ENCODE measurements around the gene IL6R. TPM values are rescaled to one million over a fixed set of nuclear protein-coding genes. Genes with fewer than 3 reads are reported as not detected.
"Not testable (repeated sequence)": the region's sequence is repeated elsewhere in the genome, so short reads cannot be mapped to it uniquely, and the experiment has no call there.

IL6R gene
- total and polyA plus RNA-seq, 4 donors = 18.8 to 67.6 (median 35.3) TPM

DNA sequence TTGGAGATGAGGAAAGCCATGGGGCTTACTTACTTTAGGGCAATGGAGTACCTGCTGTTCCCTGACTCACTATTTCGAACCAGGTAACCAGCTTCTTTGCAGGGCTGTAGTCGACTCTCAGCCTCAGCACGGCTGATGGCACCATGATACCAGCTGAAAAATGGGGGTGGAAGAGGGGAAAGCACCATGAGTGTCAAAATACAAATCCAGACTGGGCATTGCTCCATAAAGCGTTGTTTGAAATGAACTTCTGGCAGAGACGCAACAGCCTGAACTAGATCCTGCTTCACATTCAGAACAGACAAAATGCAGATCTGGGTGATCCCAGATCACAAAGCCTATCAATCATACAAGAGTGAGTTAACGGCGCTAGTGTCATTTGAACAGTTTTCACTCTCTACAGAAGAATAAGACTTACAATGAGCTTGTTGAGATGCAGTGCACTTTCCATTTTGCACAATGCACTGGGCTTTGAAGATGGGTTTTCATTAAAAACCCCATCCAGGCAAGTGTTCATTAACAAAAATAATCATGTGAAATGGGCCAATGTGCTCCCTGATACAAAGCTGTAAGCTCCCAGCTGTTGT, 80.9 kb downstream of the IL6R start:
- WGBS = 41% methylated on average over 7 of the region's 7 CpGs
- peaks cover 8 to 12% (median 10%) of the 10 kb centered on the region in 4 donors for H3K4me1 ChIP-seq (ENCODE audit: control insufficient read depth in 4 of 4, insufficient read depth in 4 of 4, low read length in 3 of 4)

DNA sequence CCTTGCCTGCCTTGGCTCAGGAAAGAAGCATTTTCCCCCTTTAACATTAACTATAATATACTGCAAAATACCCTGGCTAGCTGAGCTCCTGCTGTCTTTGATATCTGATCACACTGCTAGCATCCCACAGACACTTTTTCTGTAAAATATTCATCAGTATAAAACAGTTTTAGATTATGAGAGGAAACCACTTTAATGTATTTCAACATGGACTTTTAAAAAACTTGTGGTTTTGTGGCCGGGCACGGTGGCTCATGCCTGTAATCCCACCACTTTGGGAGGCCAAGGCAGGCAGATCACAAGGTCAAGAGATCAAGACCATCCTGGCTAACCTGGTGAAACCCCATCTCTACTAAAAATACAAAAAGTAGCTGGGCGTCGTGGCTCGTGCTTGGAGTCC, 81.6 kb downstream of the IL6R start:
- H3K27ac ChIP-seq (ENCODE audit: low read depth in 1 of 2, low read length in 2 of 2); H3K9ac ChIP-seq (ENCODE audit: low read depth in 1 of 2, low read length in 2 of 2); DNase-seq (ENCODE audit: low spot score); H3K27me3 ChIP-seq (ENCODE audit: control insufficient read depth in 4 of 4, insufficient read depth in 4 of 4, low read length in 3 of 4); H3K36me3 ChIP-seq (ENCODE audit: control insufficient read depth in 4 of 4, insufficient read depth in 3 of 4, low read depth in 1 of 4, low read length in 3 of 4); H3K4me3 ChIP-seq (ENCODE audit: low read depth in 1 of 3, low read length in 3 of 3); H3K9me3 ChIP-seq (ENCODE audit: control insufficient read depth in 4 of 4, low read length in 3 of 4): not testable (repeated sequence)
- H3K4me1 ChIP-seq (ENCODE audit: control insufficient read depth in 4 of 4, insufficient read depth in 4 of 4, low read length in 3 of 4) = peaks cover 8 to 12% (median 10%) of the 10 kb centered on the region in 4 donors
- 70% methylated on average over 5 of the region's 5 CpGs for WGBS

More for the DNA sequence above, 80.9 kb downstream of the IL6R start:
- no peak overlapping the region for H3K27ac ChIP-seq (ENCODE audit: low read depth in 1 of 2, low read length in 2 of 2)
- H3K4me3 ChIP-seq (ENCODE audit: low read depth in 1 of 3, low read length in 3 of 3) = no peak overlapping the region
- H3K9me3 ChIP-seq (ENCODE audit: control insufficient read depth in 4 of 4, low read length in 3 of 4) = no peaks in the 10 kb centered on the region
- no peaks in the 10 kb centered on the region for H3K36me3 ChIP-seq (ENCODE audit: control insufficient read depth in 4 of 4, insufficient read depth in 3 of 4, low read depth in 1 of 4, low read length in 3 of 4)
- H3K9ac ChIP-seq (ENCODE audit: low read depth in 1 of 2, low read length in 2 of 2) = no peak overlapping the region
- no peak for TF ChIP-seq FOXA2 (IDR thresholded peaks at IDR 0.05)
- no peak for TF ChIP-seq RAD21 (IDR thresholded peaks at IDR 0.05)
- TF ChIP-seq HNF4G (IDR thresholded peaks at IDR 0.05) = peak; percentile 18
- TF ChIP-seq HNF4A (conservative IDR thresholded peaks at IDR 0.05) = peak; percentile 24 to 34
- TF ChIP-seq SP1 (IDR thresholded peaks at IDR 0.05) = no peak
- TF ChIP-seq RXRA (IDR thresholded peaks at IDR 0.05) = peak in 1 of 2 donors; percentile 34
- no peak for TF ChIP-seq ZBTB33 (IDR thresholded peaks at IDR 0.05)
- no peak for TF ChIP-seq MAX (IDR thresholded peaks at IDR 0.05)
- peak; percentile 60 for TF ChIP-seq YY1 (IDR thresholded peaks at IDR 0.05)
- no peaks in the 10 kb centered on the region for H3K27me3 ChIP-seq (ENCODE audit: control insufficient read depth in 4 of 4, insufficient read depth in 4 of 4, low read length in 3 of 4)
- no peak for DNase-seq (ENCODE audit: low spot score)

DNA sequence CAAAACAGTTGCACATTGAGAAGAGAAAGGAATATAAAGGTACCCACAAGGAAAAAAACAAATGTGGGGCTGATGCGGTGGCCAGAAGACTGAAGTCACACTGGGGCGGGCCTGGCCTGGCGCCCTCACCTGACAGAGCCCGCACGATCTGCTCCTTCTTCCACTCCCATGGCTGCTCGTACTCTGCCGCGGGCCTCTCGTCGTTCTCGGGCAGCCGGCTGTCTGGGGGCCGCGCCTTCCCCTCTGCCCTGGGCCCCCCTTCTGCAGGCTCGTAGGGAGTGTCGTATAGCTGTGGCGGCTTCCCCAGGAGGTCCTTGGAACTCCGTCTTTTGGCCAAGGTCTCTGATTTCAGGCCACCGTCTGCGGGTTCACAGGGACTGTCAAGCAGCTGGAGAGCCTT, 83.8 kb downstream of the IL6R start:
- H3K4me1 ChIP-seq (ENCODE audit: control insufficient read depth in 4 of 4, insufficient read depth in 4 of 4, low read length in 3 of 4) = peaks cover 8 to 19% (median 11%) of the 10 kb centered on the region in 4 donors
- DNase-seq (ENCODE audit: low spot score) = no peak
- no peak overlapping the region for H3K4me3 ChIP-seq (ENCODE audit: low read depth in 1 of 3, low read length in 3 of 3)
- no peak overlapping the region for H3K9ac ChIP-seq (ENCODE audit: low read depth in 1 of 2, low read length in 2 of 2)
- no peak overlapping the region for H3K27ac ChIP-seq (ENCODE audit: low read depth in 1 of 2, low read length in 2 of 2)
- WGBS = 84% methylated on average over 20 of the region's 20 CpGs
- H3K36me3 ChIP-seq (ENCODE audit: control insufficient read depth in 4 of 4, insufficient read depth in 3 of 4, low read depth in 1 of 4, low read length in 3 of 4) = no peaks in the 10 kb centered on the region
- no peaks in the 10 kb centered on the region for H3K27me3 ChIP-seq (ENCODE audit: control insufficient read depth in 4 of 4, insufficient read depth in 4 of 4, low read length in 3 of 4)
- H3K9me3 ChIP-seq (ENCODE audit: control insufficient read depth in 4 of 4, low read length in 3 of 4) = no peaks in the 10 kb centered on the region
- TF ChIP-seq FOXA1 (IDR thresholded peaks at IDR 0.05) = no peak
- TF ChIP-seq JUND (IDR thresholded peaks at IDR 0.05) = no peak
- TF ChIP-seq, protein P1, sequence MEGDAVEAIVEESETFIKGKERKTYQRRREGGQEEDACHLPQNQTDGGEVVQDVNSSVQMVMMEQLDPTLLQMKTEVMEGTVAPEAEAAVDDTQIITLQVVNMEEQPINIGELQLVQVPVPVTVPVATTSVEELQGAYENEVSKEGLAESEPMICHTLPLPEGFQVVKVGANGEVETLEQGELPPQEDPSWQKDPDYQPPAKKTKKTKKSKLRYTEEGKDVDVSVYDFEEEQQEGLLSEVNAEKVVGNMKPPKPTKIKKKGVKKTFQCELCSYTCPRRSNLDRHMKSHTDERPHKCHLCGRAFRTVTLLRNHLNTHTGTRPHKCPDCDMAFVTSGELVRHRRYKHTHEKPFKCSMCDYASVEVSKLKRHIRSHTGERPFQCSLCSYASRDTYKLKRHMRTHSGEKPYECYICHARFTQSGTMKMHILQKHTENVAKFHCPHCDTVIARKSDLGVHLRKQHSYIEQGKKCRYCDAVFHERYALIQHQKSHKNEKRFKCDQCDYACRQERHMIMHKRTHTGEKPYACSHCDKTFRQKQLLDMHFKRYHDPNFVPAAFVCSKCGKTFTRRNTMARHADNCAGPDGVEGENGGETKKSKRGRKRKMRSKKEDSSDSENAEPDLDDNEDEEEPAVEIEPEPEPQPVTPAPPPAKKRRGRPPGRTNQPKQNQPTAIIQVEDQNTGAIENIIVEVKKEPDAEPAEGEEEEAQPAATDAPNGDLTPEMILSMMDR (IDR thresholded peaks at IDR 0.05; ENCODE audit: low read depth, low read length, missing input control) = no peak
- TF ChIP-seq HNF4G (IDR thresholded peaks at IDR 0.05) = no peak
- TF ChIP-seq GABPA (IDR thresholded peaks at IDR 0.05 in 1 of 2, conservative IDR thresholded peaks at IDR 0.05 in 1 of 2) = no peak
- no peak for TF ChIP-seq EGR1 (IDR thresholded peaks at IDR 0.05; ENCODE audit: low read depth in 2 of 2)
- TF ChIP-seq SP1 (IDR thresholded peaks at IDR 0.05) = no peak
- TF ChIP-seq YY1 (IDR thresholded peaks at IDR 0.05) = no peak
- TF ChIP-seq NR2F2 (IDR thresholded peaks at IDR 0.05) = no peak
- no peak for TF ChIP-seq FOXA2 (IDR thresholded peaks at IDR 0.05)
- TF ChIP-seq, protein P2, sequence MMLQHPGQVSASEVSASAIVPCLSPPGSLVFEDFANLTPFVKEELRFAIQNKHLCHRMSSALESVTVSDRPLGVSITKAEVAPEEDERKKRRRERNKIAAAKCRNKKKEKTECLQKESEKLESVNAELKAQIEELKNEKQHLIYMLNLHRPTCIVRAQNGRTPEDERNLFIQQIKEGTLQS (IDR thresholded peaks at IDR 0.05) = no peak
- TF ChIP-seq ZBTB33 (IDR thresholded peaks at IDR 0.05) = no peak
- TF ChIP-seq RAD21 (IDR thresholded peaks at IDR 0.05) = no peak
- no peak for TF ChIP-seq MAX (IDR thresholded peaks at IDR 0.05)
- TF ChIP-seq RXRA (IDR thresholded peaks at IDR 0.05) = no peak
- no peak for TF ChIP-seq TAF1 (conservative IDR thresholded peaks at IDR 0.05)

Data from liver (tissue), 9 donors.